ENCODE measurements around the gene PTAFR. TPM values are rescaled to one million over a fixed set of nuclear protein-coding genes. Genes with fewer than 3 reads are reported as not detected.

Gene PTAFR
- polyA plus RNA-seq, 1 donor (not counting 4 experiments of a cell fraction or from before 2014, with no cell fraction given), result 19.6 TPM

DNA sequence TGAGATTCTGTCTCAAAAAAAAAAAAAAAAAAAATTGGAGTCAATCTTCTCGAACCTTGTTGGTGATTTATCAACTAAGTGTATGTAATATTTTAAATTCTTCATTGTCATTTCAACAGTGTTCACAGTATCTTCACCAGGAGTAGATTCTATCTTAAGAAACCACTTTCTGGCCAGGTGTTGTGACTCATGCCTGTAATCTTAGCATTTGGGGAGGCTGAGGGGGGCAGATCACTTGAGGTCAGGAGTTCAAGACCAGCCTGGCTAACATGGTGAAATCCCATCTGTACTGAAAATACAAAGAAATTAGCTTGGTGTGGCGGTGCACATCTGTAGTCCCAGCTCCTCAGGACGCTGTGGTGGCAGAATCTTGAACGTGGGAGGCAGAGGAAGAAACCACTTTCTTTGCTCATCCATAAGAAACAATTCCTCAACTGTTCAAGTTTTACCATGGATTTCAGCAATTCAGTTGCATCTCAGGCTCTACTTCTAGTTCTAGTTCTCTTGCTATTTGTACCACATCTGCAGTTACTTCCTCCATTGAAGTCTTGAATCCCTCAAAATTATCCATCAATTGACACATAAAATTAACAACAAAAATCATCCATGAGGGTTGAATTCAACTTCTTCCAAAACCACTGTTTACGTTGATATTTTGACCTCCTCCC, 57.7 kb downstream of the PTAFR start:
- H3K79me2 ChIP-seq (ENCODE audit: control insufficient read depth, insufficient read depth, low read length), result no peaks in the 10 kb centered on the region
- H3K27ac ChIP-seq (ENCODE audit: control insufficient read depth, insufficient read depth, low read length), result no peak overlapping the region
- TF ChIP-seq, protein P1, sequence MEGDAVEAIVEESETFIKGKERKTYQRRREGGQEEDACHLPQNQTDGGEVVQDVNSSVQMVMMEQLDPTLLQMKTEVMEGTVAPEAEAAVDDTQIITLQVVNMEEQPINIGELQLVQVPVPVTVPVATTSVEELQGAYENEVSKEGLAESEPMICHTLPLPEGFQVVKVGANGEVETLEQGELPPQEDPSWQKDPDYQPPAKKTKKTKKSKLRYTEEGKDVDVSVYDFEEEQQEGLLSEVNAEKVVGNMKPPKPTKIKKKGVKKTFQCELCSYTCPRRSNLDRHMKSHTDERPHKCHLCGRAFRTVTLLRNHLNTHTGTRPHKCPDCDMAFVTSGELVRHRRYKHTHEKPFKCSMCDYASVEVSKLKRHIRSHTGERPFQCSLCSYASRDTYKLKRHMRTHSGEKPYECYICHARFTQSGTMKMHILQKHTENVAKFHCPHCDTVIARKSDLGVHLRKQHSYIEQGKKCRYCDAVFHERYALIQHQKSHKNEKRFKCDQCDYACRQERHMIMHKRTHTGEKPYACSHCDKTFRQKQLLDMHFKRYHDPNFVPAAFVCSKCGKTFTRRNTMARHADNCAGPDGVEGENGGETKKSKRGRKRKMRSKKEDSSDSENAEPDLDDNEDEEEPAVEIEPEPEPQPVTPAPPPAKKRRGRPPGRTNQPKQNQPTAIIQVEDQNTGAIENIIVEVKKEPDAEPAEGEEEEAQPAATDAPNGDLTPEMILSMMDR (optimal IDR thresholded peaks at IDR 0.05 in 1 of 3, IDR thresholded peaks at IDR 0.05 in 1 of 3, conservative IDR thresholded peaks at IDR 0.05 in 1 of 3; ENCODE audit: extremely low read depth in 1 of 3, insufficient read depth in 2 of 3, low read length in 3 of 3), result no peak
- TF ChIP-seq EZH2 (IDR thresholded peaks at IDR 0.05; ENCODE audit: low read length), result no peak
- FAIRE-seq (no peak), DNase-seq (ENCODE audit: low read depth, low spot score) (no peak)
- H3K9me1 ChIP-seq (ENCODE audit: control insufficient read depth, extremely low read depth, insufficient read depth, low read length), result no peaks in the 10 kb centered on the region
- H3K4me2 ChIP-seq (ENCODE audit: control insufficient read depth, extremely low read depth, insufficient read depth, low read depth, low read length), result no peak overlapping the region
- no peaks in the 10 kb centered on the region for H3K36me3 ChIP-seq (ENCODE audit: control insufficient read depth in 2 of 2, extremely low read depth in 1 of 2, insufficient read depth in 2 of 2, low read length in 2 of 2)
- H3K4me3 ChIP-seq (ENCODE audit: control insufficient read depth in 2 of 3, extremely low read depth in 1 of 3, insufficient read depth in 2 of 3, low read depth in 1 of 3, low read length in 3 of 3), result no peak overlapping the region
- no peaks in the 10 kb centered on the region for H4K20me1 ChIP-seq (ENCODE audit: control insufficient read depth, extremely low read depth, insufficient read depth, low read length)
- H3K27me3 ChIP-seq (ENCODE audit: control insufficient read depth, extremely low read depth, insufficient read depth, low read length), result no peaks in the 10 kb centered on the region
- peaks cover 7% of the 10 kb centered on the region for H3K4me1 ChIP-seq (ENCODE audit: control insufficient read depth, extremely low read depth, insufficient read depth, low read length)
- H3K9me3 ChIP-seq (ENCODE audit: control insufficient read depth, low read depth, low read length), result no peaks in the 10 kb centered on the region
- dilution Hi-C loops (cut with MboI; ENCODE audit: extremely low pct_ligation_motif_present, low sequenced_read_pairs), result no loop called here
- no peak overlapping the region for H3K9ac ChIP-seq (ENCODE audit: control insufficient read depth, extremely low read depth, insufficient read depth, low read length)
- H2AFZ ChIP-seq (ENCODE audit: control insufficient read depth, low read length), result no peak overlapping the region

DNA sequence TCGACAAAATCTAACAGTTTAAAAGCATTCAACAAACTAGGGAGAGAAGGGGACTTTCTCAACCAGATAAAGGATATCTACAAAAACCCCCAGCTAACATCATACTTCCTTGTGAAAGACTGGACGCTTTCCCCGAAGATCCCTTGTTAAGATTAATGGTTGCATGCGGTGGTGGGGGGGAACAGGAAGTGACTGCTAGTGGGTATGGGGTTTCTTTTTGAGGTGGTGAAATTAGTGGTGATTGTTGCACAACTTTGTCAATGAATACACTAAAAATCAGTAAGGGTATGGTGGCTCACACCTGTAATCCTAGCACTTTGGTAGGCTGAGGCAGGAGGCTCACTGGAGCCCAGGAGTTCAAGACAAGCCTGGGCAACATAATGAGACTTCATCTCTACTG, 61.2 kb downstream of the PTAFR start:
- dilution Hi-C loops (cut with MboI; ENCODE audit: extremely low pct_ligation_motif_present, low sequenced_read_pairs), result no loop called here
- Histone ChIP-seq H4K20me1 (ENCODE audit: control insufficient read depth, extremely low read depth, insufficient read depth, low read length) (no peaks in the 10 kb centered on the region), H2AFZ (ENCODE audit: control insufficient read depth, low read length) (no peak overlapping the region), H3K4me3 (ENCODE audit: control insufficient read depth in 2 of 3, extremely low read depth in 1 of 3, insufficient read depth in 2 of 3, low read depth in 1 of 3, low read length in 3 of 3) (no peak overlapping the region), H3K9me1 (ENCODE audit: control insufficient read depth, extremely low read depth, insufficient read depth, low read length) (no peaks in the 10 kb centered on the region), H3K9ac (ENCODE audit: control insufficient read depth, extremely low read depth, insufficient read depth, low read length) (no peak overlapping the region), H3K27ac (ENCODE audit: control insufficient read depth, insufficient read depth, low read length) (no peak overlapping the region), H3K9me3 (ENCODE audit: control insufficient read depth, low read depth, low read length) (no peaks in the 10 kb centered on the region), H3K79me2 (ENCODE audit: control insufficient read depth, insufficient read depth, low read length) (no peaks in the 10 kb centered on the region), H3K36me3 (ENCODE audit: control insufficient read depth in 2 of 2, extremely low read depth in 1 of 2, insufficient read depth in 2 of 2, low read length in 2 of 2) (no peaks in the 10 kb centered on the region), H3K27me3 (ENCODE audit: control insufficient read depth, extremely low read depth, insufficient read depth, low read length) (no peaks in the 10 kb centered on the region), H3K4me1 (ENCODE audit: control insufficient read depth, extremely low read depth, insufficient read depth, low read length) (peaks cover 16% of the 10 kb centered on the region), H3K4me2 (ENCODE audit: control insufficient read depth, extremely low read depth, insufficient read depth, low read depth, low read length) (no peak overlapping the region)
- TF ChIP-seq, protein P1 (optimal IDR thresholded peaks at IDR 0.05 in 1 of 3, IDR thresholded peaks at IDR 0.05 in 1 of 3, conservative IDR thresholded peaks at IDR 0.05 in 1 of 3; ENCODE audit: extremely low read depth in 1 of 3, insufficient read depth in 2 of 3, low read length in 3 of 3), result no peak
- no peak for TF ChIP-seq EZH2 (IDR thresholded peaks at IDR 0.05; ENCODE audit: low read length)
- no peak for DNase-seq (ENCODE audit: low read depth, low spot score)
- no peak for FAIRE-seq

Data from keratinocyte (primary cell).